GM19397 (cell line): ENCODE data around the gene NFKB2.

Experiments
- ATAC-seq: cut with Tn5 transposase; IDR thresholded peaks from one replicate; pipeline ENCODE4 v1.9.1; 2021; ENCODE audit warnings: mild to moderate bottlenecking, moderate library complexity; ENCODE audit not compliant: unreplicated experiment

Gene NFKB2

GRCh38 chr10:102444851-102445250 is 49.3 kb downstream of the NFKB2 start:
- no peak for ATAC-seq

GRCh38 chr10:102449321-102450123 is 54.0 kb downstream of the NFKB2 start:
- ATAC-seq, result peak; percentile 36

- no peak for ATAC-seq
Observed at GRCh38 chr10:102450124-102450373, 54.5 kb downstream of the NFKB2 start.

- ATAC-seq, result peak; percentile 81
Observed at GRCh38 chr10:102450374-102451104, 55.0 kb downstream of the NFKB2 start.

GRCh38 chr10:102451105-102451969 is 55.8 kb downstream of the NFKB2 start, which contains the start of gene C10orf95:
TSS of gene C10orf95 (minus strand) at chr10:102451543. CDS start at chr10:102451093, 450 bp downstream.
- no peak for ATAC-seq
